Dedifferentiated amniotic fluid mesenchymal stem cell (primary cell): ENCODE results near the gene CDC42SE2.
"Not testable (repeated sequence)": the region's sequence is repeated elsewhere in the genome, so short reads cannot be mapped to it uniquely, and the experiment has no call there.

ENCODE experiments used
- DNase-seq: peaks from one replicate; pipeline ENCODE4 v3.0.0-alpha.2; 2016; ENCODE audit errors: extremely low spot score

CDC42SE2 gene

GRCh38 chr5:131250751-131251475 lies 12.9 kb upstream of the CDC42SE2 start:
- DNase-seq = no peak

- no peak for DNase-seq
Measured at GRCh38 chr5:131252824-131253171, 11.1 kb upstream of the CDC42SE2 start.

DNA sequence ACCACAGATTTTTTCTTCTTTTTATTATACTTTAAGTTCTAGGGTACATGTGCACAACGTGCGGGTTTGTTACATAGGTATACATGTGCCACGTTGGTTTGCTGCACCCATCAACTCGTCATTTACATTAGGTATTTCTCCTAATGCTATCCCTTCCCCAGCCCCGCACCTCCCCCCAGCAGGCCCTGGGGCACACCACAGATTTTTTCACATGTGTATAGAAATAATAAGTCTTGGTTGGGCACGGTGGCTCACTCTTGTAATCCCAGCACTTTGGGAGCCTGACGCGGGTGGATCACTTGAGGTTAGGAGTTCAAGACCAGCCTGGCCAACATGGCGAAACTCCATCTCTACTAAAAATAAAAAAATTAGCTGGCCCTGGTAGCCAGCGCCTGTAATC lies 9.8 kb upstream of the CDC42SE2 start:
- DNase-seq = not testable (repeated sequence)

- DNase-seq = no peak
Measured at GRCh38 chr5:131254741-131255140, 9.1 kb upstream of the CDC42SE2 start.

DNA sequence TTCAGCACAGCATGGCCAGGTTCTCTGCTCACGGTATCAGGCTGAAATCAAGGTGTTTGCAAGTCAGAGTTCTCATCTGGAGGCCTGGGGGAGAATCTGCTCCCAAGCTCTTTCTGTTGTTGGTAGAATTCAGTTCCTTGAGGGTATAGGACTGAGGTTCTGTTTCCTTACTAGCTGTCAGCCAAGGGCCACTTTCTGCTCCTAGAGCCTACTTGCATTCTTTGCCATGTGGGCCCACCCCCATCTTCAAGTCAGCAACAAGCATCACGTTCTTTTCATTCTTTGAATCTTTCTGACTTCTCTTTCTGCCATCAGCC lies 7.4 kb upstream of the CDC42SE2 start:
- DNase-seq = no peak

DNA sequence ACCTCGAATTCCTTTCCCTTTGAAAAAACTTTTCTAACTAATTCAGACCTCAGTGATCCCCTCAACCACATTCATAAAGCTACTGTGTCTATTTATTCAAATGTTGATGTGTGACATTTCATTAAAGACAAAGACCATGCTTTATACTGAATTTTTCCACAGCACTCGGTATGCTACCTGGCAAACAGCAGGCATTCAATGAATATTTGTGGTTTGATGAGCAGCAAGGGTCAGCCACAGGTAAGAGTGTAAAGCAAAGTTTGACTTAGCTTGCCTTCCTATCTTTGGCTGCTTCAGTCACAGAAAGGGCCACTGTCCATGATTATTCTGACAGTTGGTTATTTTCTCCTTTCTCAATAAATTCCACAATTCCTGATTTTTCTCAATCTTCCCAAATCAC lies 5.1 kb upstream of the CDC42SE2 start:
- DNase-seq = no peak

- no peak for DNase-seq
Measured at GRCh38 chr5:131259326-131259725, 4.5 kb upstream of the CDC42SE2 start.

GRCh38 chr5:131260895-131261294 lies 3.0 kb upstream of the CDC42SE2 start:
- DNase-seq = no peak

GRCh38 chr5:131261483-131261882 lies 2.4 kb upstream of the CDC42SE2 start:
- no peak for DNase-seq

DNA sequence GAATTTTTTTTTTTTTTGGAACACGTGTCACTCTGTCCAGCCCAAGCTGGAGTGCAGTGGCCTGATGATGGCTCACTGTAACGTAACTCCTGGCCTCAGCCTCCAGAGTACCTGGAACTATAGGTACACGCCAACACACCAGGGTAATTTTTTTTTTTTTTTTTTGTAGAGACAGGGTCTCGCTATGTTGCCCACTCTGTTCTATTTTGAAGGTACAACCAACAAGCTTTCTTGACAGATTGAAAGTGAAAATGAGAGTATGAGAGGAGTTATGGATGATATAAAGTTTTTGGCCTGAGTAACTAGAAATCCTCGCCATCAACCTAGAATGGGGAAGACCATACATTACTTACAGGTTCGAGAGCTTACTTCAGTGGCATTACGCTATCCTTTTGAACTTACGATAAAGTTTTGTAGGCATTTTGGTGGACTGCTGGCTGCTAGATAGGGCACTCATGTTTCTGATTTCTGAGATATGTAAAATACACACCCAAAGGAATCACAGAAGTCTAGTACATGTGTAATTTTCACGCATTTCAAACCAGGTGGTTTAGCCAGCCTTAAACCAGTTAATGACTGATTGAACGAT lies 806 bp upstream of the CDC42SE2 start:
- no peak for DNase-seq

GRCh38 chr5:131264451-131265099 lies 722 bp downstream of the CDC42SE2 start:
- peak; percentile 19 for DNase-seq

DNA sequence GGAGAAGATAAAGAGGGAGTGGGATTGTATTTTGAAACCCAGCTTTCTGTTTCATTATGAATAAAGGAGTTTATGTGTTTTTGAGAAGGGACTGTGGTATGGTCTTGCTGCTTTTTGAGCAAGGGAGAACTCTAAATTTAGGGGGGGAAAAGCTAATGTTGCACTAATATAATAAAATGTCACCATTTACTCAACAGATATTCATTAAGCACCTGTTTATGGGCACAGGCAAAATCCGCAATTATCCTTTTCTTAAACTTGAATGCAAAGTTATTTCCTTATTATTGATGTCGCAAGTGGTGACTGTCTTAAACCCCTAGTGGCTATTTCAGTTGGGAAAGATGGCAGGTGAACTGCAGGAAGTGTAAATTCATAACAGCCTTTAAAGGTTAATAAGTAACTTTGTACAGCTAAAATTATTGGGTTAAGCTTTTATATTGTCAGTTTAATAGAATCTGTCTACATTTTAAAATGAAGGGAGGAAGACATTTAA lies 1.5 kb downstream of the CDC42SE2 start:
- DNase-seq = no peak

- DNase-seq = no peak
Measured at GRCh38 chr5:131266370-131267060, 2.7 kb downstream of the CDC42SE2 start.

DNA sequence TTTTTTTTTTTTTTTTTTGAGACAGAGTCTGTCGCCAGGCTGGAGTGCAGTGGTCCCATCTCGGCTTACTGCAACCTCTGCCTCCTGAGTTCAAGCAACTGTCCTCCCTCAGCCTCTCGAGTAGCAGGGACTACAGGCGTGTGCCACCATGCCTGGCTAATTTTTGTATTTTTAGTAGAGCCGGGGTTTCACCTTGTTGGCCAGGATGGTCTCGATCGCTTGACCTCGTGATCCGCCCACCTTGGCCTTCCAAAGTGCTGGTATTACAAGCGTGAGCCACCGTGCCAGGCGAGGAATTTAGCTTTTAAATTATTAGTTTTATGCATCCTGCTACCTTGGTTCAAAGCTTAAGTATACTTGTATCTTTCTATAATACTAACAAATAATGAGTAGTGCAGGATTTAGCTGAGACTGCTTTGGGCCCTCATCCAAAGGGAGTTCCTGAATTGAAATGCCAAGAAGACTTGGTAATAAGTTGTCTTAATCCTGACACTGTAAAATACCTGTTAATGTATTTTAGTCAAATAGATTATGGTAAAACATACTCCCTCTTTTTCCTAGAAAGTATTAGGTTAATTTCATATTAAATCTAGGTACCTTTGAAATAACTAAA lies 5.0 kb downstream of the CDC42SE2 start:
- peak; percentile 34 for DNase-seq

DNA sequence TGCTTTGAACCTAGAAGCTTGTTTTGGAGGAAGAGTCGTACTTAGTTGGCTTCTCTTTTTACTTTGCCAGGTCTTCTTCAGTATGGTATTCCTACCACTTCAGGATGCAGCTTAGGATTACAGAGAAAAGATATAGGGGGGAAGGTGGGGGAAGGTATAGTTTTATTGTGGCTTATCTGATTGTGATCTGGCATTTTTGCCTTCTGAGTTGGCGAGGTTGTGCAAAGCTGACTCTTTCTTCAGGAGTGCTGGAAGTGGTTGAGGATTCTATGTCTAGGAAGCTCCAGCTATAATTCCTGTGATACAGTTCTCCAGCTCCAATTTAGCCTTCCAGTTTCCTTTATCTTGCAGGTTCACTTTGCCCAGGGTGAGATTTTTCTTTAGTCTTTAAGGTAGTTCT lies 7.0 kb downstream of the CDC42SE2 start:
- no peak for DNase-seq

GRCh38 chr5:131271888-131272287 lies 8.0 kb downstream of the CDC42SE2 start:
- DNase-seq = not testable (repeated sequence)

GRCh38 chr5:131272307-131272706 lies 8.5 kb downstream of the CDC42SE2 start:
- DNase-seq = no peak

DNA sequence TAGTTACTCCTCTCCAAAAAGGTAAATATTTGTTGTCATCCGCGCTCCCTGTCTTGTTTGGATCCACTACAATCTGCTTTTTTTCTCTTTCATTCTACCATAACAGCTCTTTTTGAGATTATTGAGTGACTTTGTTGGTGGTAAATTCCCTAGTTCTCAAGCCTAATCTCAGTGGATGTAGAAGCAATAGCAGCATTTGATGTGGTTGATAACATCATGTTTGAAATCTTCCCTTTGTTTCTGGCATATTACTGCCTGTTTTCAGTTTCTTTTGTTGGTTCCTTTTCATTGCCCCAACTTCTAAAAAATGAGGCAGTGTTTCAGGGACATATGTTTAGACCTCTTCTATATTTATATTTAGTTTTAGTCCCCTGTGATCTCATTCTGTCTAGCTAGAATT lies 8.9 kb downstream of the CDC42SE2 start:
- no peak for DNase-seq

GRCh38 chr5:131274326-131275063 lies 10.6 kb downstream of the CDC42SE2 start:
- no peak for DNase-seq

GRCh38 chr5:131276072-131276471 lies 12.2 kb downstream of the CDC42SE2 start:
- DNase-seq = no peak

DNA sequence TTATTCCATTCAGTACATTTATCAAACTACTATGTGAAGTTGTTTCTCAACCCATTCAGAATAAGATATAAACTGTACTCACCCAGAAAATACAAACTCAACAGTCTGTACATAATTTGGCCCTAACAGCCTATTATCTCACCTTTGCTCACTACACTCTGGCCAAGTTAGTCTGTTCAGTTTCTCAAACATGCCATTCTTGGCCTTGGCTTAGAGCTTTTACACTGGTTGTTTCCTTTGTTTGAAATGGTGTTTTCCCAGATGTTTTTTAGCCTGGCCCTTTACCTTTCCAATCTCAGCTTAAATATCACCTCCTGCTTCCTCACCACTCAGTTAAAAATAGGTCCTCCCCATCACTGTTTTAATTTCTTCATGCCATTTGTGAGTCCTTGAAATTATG lies 13.6 kb downstream of the CDC42SE2 start:
- DNase-seq = no peak
